WERI-Rb-1 (cell line): Measurements from ENCODE around the gene WDR36.

ENCODE experiments used
- DNase-seq: peaks from one replicate; pipeline ENCODE4 v3.0.0-alpha.2; 2020
- H3K27ac ChIP-seq: fragments of 250-450 bp; sonication (Bioruptor Pico); 2 replicates; pipeline ENCODE4 v1.5.1; 2020; ENCODE audit warnings: mild to moderate bottlenecking, moderate library complexity
- H3K27me3 ChIP-seq: fragments of 250-450 bp; sonication (Bioruptor Pico); 2 replicates; pipeline ENCODE4 v1.5.1; 2021; ENCODE audit warnings: mild to moderate bottlenecking, low read depth, moderate library complexity; ENCODE audit not compliant: insufficient read depth, severe bottlenecking
- H3K36me3 ChIP-seq: fragments of 250-450 bp; sonication (Bioruptor Pico); 2 replicates; pipeline ENCODE4 v1.5.1; 2020; ENCODE audit warnings: mild to moderate bottlenecking, moderate library complexity
- H3K4me3 ChIP-seq: 2 replicates; pipeline ENCODE4 v1.5.1; 2011; ENCODE audit warnings: low read depth, mild to moderate bottlenecking, control low read depth, low read length
- H3K9me3 ChIP-seq: fragments of 250-450 bp; sonication (Bioruptor Pico); 2 replicates; pipeline ENCODE4 v1.5.1; 2021; ENCODE audit warnings: mild to moderate bottlenecking, moderate library complexity; ENCODE audit not compliant: severe bottlenecking
- CTCF ChIP-seq: IDR thresholded peaks from 2 replicates; pipeline ENCODE4 v1.5.1; 2011; ENCODE audit warnings: low read depth, mild to moderate bottlenecking, control low read depth, inconsistent platforms, low read length

WDR36 gene

GRCh38 chr5:111111956-111112355 is 19.8 kb downstream of the WDR36 start:
- Histone ChIP-seq H3K4me3 (no peak overlapping the region), H3K9me3 (no peaks in the 10 kb centered on the region), H3K27ac (no peak overlapping the region), H3K27me3 (no peaks in the 10 kb centered on the region), H3K36me3 (peaks cover 28% of the 10 kb centered on the region)
- DNase-seq = no peak
- no peak for TF ChIP-seq CTCF

GRCh38 chr5:111113678-111114077 is 21.5 kb downstream of the WDR36 start:
- H3K9me3 ChIP-seq = no peaks in the 10 kb centered on the region
- H3K36me3 ChIP-seq = peaks cover 16% of the 10 kb centered on the region
- no peak overlapping the region for H3K27ac ChIP-seq
- no peaks in the 10 kb centered on the region for H3K27me3 ChIP-seq
- DNase-seq = no peak
- TF ChIP-seq CTCF = no peak
- H3K4me3 ChIP-seq = no peak overlapping the region

- no peak for DNase-seq
These were observed 23.1 kb downstream of the WDR36 start for GRCh38 chr5:111115229-111115628.

GRCh38 chr5:111116550-111116949 is 24.4 kb downstream of the WDR36 start:
- Histone ChIP-seq H3K27me3 (no peaks in the 10 kb centered on the region), H3K27ac (no peak overlapping the region), H3K4me3 (no peak overlapping the region), H3K9me3 (no peaks in the 10 kb centered on the region), H3K36me3 (peaks cover 27% of the 10 kb centered on the region)
- TF ChIP-seq CTCF = no peak
- DNase-seq = no peak

More at GRCh38 chr5:111115229-111115628, 23.1 kb downstream of the WDR36 start:
- Histone ChIP-seq H3K4me3 (no peak overlapping the region), H3K27ac (no peak overlapping the region), H3K9me3 (no peaks in the 10 kb centered on the region), H3K36me3 (peaks cover 21% of the 10 kb centered on the region), H3K27me3 (no peaks in the 10 kb centered on the region)
- TF ChIP-seq CTCF = no peak

- H3K27ac ChIP-seq = no peak overlapping the region
- peaks cover 29% of the 10 kb centered on the region for H3K36me3 ChIP-seq
- H3K9me3 ChIP-seq = no peaks in the 10 kb centered on the region
- H3K4me3 ChIP-seq = no peak overlapping the region
- DNase-seq = no peak
- H3K27me3 ChIP-seq = no peaks in the 10 kb centered on the region
- TF ChIP-seq CTCF = no peak
These were observed 25.0 kb downstream of the WDR36 start for GRCh38 chr5:111117136-111117535.

DNA sequence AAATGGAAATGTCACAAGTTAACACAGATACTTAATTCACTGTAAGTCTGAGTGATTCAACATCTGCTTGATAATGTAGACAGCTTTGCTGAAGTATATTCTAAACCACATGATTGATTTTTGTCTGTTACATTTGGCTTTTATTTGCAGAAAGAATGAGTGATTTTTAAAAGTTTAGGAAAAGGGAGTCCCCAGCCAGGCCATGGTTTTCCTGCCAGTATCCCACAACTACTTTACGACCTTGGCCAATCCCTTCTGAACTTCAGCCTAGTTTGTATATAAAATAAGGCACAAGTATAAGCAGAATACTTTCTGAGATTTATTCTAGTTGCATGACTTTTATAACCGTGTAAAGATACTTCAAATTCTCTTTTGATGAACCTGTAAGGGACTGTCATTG is 27.1 kb downstream of the WDR36 start:
- TF ChIP-seq CTCF = no peak
- Histone ChIP-seq H3K4me3 (no peak overlapping the region), H3K9me3 (no peaks in the 10 kb centered on the region), H3K36me3 (peaks cover 37% of the 10 kb centered on the region), H3K27me3 (no peaks in the 10 kb centered on the region), H3K27ac (no peak overlapping the region)
- no peak for DNase-seq
